Glomerular visceral epithelial cell (primary cell): ENCODE results near the gene NBEA.

Source experiments
- DNase-seq: peaks from one replicate; pipeline ENCODE4 v3.0.0-alpha.2; 2016; ENCODE audit errors: extremely low spot score

The NBEA gene

GRCh38 chr13:35283856-35284255 is 341.8 kb downstream of the NBEA start:
- no peak for DNase-seq

DNA sequence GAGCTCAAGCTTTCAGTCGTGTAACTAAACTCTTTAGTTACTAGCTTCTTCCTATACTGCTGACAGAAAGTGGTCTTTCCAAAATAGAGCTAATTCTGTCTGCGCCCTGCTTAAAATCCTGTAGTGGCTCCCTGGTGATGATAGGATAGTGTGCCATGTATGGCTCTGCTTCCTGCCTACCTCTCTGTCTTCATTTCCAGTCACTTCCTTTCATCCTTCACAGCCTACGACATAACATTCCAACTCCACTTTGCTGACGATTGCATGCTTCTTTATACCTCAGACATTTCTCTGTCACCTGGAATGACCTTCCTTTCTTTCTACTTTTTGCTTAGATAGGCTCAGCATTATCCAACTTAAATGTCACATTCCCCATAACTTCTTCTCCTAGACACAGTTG is 343.6 kb downstream of the NBEA start:
- no peak for DNase-seq

DNA sequence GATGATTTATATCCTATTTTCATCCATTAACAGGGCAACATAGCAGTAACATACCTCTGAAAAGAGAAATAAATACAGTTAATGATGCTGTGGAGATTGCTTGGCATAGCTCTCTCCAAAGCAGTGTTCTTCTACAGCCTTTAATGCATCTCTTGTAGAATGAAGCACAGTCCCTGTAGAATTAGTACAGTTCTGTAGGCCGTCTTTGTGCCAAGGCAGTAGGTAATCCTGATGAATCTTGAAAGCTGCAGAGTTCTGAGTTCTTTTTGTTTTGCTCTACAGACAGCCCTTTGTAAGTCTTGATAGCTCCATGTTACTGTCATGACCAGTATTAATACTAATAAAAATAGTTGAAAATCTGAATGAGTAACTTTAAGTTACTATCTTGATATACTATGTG is 350.3 kb downstream of the NBEA start:
- DNase-seq: no peak

GRCh38 chr13:35293579-35294226 is 351.6 kb downstream of the NBEA start:
- no peak for DNase-seq

GRCh38 chr13:35309706-35310105 is 367.6 kb downstream of the NBEA start:
- no peak for DNase-seq

DNA sequence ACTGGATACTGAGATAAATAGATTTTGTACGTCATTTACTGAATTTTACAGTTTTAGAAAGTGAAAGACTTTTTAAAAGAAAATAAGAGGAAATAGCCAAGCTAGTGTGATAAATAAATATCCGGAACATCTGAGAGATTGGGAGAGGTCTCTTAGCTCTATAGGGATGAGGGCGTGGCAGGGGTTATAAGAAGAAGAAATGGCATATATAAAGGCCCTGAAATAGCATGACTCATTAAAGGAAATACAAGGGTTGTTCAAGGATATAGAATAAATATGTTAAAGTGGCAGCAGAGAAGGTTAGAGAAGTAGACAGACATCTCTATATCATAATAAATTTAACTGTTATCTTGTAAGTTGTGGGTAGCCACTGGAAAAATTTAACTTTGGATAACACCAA is 390.1 kb downstream of the NBEA start:
- DNase-seq: no peak

GRCh38 chr13:35333157-35333556 is 391.1 kb downstream of the NBEA start:
- DNase-seq: no peak

DNA sequence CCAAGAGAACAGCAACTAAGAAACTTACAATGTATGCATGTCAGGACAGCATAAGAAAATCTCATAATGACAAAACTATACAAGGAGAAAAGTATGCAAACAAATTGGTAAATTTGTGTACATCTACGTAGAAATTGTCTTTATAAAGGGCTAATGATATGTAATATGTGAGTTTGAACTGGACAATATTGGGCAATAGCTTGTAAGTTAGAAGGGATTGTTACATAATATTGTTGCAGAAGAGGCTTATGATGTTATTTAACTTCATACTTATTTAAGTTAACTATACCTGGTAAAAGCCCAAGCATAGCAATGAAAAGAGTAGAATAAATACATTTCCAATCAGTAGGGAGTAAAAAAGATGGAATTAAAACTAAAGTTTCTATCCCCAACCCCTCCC is 400.4 kb downstream of the NBEA start:
- DNase-seq: no peak

- DNase-seq: no peak
These were observed 401.3 kb downstream of the NBEA start for GRCh38 chr13:35343417-35343816.

- no peak for DNase-seq
These were observed 403.9 kb downstream of the NBEA start for GRCh38 chr13:35345992-35346391.

- no peak for DNase-seq
These were observed 404.4 kb downstream of the NBEA start for GRCh38 chr13:35346494-35346893.

DNA sequence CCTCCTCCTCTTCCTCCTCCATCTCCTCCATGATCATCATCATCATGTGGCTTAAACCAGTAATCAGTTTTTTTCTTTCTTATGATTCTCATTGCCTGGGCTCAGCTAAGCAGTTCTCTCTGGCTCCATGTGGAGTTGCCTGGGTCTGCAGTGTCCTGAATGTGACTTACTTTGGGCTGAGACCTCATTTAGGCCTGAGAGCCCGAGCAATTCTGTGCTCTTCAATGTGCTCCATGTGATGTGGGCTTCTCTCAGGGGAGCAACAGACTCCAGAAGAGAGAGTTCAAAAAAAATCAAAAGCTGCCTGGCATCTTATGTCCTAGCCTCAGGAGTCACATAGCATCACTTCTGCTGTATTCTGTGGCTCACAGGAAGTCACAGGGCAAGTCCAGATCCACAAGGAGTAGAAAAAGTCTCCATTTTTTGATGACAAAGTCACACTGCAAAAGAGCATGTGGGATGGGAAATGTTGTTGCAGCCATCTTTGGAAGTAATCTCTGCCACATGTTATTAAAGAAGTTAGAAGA is 405.7 kb downstream of the NBEA start:
- no peak for DNase-seq

DNA sequence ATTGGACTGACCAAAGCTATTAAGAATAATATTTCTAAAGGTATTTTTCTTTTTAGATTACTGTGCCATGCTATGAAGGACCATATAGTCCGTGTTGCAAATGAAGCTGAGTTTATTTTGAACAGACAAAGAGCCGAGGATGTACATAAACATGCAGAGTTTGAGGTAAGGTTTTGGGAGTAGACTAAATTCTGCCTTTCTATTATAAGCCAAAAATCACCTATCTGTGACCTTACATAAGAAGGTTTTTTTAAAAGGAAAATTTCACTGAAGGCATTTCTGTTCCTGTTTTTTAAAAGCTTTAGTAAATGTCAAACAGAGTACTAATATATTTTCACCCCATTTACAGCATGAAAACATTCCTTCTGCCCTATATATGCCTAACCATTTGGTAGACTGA is 407.0 kb downstream of the NBEA start:
- no peak for DNase-seq

DNA sequence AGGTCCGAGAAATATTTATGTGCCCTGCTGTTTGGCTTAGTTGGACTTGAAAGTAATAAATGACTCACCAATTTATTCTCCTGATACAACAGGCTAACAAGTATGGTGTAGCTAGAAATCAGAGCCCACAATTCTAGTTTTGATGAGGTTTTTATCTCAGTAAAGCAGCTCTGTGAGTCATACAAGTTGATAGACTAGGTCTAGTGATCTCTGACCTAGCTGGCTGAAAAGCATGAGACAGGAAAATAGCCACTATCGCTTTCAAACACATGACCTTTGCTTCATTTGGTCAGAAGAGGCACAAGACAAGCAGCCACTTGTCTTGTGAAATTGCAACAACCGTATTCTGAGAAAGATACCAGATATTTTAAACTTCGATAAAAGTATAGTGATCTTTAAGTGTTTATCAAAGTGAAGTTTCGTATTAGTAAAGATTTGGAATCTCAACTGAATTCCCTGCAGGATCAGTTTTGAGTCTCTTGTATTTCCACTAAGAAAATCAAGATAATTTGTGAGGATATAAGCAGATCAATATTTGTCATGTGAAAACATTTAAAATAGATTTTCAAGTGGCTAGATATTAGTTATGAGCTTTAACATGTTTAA is 407.7 kb downstream of the NBEA start:
- peak; percentile 8 for DNase-seq

DNA sequence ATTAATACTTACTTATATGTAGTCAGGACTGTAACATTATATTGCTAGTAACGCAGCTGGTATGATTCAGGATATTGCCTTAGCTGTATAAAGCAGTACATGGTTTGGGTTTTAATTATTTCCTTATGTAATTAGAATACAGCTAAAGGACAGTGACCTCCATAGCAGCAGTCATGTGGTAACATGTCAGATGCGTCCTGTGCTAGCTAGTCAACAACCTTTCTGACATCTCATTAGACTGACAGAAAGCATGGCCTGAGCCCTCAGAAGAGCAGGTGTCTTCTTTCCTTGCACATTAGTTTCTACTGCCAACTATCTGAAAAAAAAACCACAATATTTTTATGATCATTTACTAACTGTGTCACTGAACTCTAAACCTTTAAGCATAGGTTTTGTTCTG is 412.2 kb downstream of the NBEA start:
- DNase-seq: no peak

DNA sequence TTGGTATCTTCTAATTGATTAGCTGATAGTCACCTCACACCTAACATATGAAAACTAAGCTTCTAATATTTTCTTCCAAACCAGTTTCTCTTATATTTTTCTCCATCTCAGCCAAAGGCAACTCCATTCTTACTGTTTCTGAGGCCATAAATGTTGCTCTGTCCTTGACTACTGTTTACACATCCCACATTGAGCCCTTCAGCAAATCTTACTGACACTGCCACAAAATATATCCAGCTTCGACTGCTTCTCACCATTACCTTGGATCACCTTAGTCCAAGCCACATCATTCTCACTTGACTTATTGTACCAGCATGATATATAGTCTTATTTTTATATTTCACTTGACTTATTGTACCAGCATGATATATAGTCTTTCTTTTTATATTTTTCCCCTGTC is 412.8 kb downstream of the NBEA start:
- no peak for DNase-seq

GRCh38 chr13:35356572-35356971 is 414.5 kb downstream of the NBEA start:
- no peak for DNase-seq

GRCh38 chr13:35365883-35366282 is 423.8 kb downstream of the NBEA start:
- no peak for DNase-seq

DNA sequence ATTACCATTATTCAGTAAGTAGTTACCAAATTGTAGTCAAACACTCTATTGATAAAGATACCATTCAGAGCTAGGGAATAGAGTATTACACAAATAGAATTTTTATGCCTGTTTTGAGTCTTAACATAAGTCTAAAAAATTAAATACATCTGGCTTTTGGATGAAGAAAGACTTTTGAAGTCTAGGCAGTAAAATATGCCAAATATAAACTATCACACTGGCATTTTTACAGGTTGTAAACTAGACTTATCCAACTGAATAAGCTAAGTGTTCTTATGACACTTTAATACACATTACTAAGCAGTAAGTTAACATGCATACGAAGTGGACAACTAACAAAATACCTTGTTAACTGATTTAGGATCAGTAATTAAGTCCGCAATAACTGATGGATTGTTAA is 425.5 kb downstream of the NBEA start:
- DNase-seq: no peak

GRCh38 chr13:35378939-35379338 is 436.9 kb downstream of the NBEA start:
- DNase-seq: no peak

DNA sequence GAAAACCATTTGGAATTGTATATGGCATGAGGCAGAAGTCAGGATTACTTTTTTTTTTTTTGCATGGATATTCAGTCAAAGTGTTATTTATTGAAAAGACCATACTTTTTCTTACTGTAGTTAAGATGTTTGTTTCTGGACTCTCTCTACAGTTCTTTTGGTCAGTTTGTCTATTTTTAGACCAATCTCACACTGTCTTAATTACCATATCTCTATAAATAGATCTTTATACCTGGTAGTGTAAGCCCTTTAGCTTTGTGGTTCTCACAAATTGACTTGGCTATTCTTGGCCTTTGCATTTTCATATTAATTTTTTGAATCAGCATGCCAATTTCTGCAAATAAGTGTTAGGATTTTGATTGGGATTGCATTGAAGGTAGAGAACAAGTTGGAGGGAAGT is 437.6 kb downstream of the NBEA start:
- DNase-seq: no peak

GRCh38 chr13:35387682-35388250 is 445.7 kb downstream of the NBEA start:
- DNase-seq: no peak
